ENCODE results near the gene PSME3. TPM values are rescaled to one million over a fixed set of nuclear protein-coding genes. Genes with fewer than 3 reads are reported as not detected.

The PSME3 gene
- total and polyA plus RNA-seq, 2 of the 13 experiments (the other 11 are each of a cell fraction or from before 2014, with no cell fraction given): 66.3 to 135 TPM

- TF ChIP-seq ZBTB14 (CRISPR knock-in tag; IDR thresholded peaks at IDR 0.05): no peak
- TF ChIP-seq NR1H2 (CRISPR knock-in tag; IDR thresholded peaks at IDR 0.05; ENCODE audit: borderline replicate concordance, low read depth): no peak
- TF ChIP-seq ZNF839 (CRISPR knock-in tag; IDR thresholded peaks at IDR 0.05; ENCODE audit: borderline replicate concordance): no peak
- no peak for TF ChIP-seq KMT2A (CRISPR knock-in tag; IDR thresholded peaks at IDR 0.05)
- 0 out of 2 replicates have a peak, but pooled peaks have one; percentile 45 for TF ChIP-seq ZNF878 (CRISPR knock-in tag; IDR thresholded peaks at IDR 0.05)
- 0 out of 2 replicates have a peak, but pooled peaks have one; percentile 36 for TF ChIP-seq HDAC2 (CRISPR knock-in tag; IDR thresholded peaks at IDR 0.05)
- TF ChIP-seq ZNF564 (CRISPR knock-in tag; IDR thresholded peaks at IDR 0.05): no peak
- TF ChIP-seq ZNF3 (CRISPR knock-in tag; IDR thresholded peaks at IDR 0.05): no peak
- TF ChIP-seq HIC2 (CRISPR knock-in tag; IDR thresholded peaks at IDR 0.05; ENCODE audit: low read depth): no peak
- no peak; the same call in 1 of the 2 replicates for TF ChIP-seq ZNF563 (CRISPR knock-in tag; IDR thresholded peaks at IDR 0.05)
- no peak for TF ChIP-seq NFKB2 (CRISPR knock-in tag; IDR thresholded peaks at IDR 0.05; ENCODE audit: borderline replicate concordance)
- TF ChIP-seq UBTF (CRISPR knock-in tag; IDR thresholded peaks at IDR 0.05): no peak
- no peak for TF ChIP-seq AHDC1 (CRISPR knock-in tag; IDR thresholded peaks at IDR 0.05; ENCODE audit: borderline replicate concordance)
- TF ChIP-seq POLR2A (IDR thresholded peaks at IDR 0.05; ENCODE audit: insufficient read depth in 1 of 2, low read depth in 2 of 2, low read length in 2 of 2): peak; percentile 81 to 96
- peak; percentile 61; the same call in 1 of the 2 replicates for TF ChIP-seq ZNF614 (CRISPR knock-in tag; IDR thresholded peaks at IDR 0.05; ENCODE audit: borderline replicate concordance)
- 0 out of 2 replicates have a peak, but pooled peaks have one; percentile 39 for TF ChIP-seq RFXANK (CRISPR knock-in tag; IDR thresholded peaks at IDR 0.05)
- TF ChIP-seq PHF21A (CRISPR knock-in tag; IDR thresholded peaks at IDR 0.05): no peak
- peak; percentile 6; the same call in 1 of the 2 replicates for TF ChIP-seq MIXL1 (CRISPR knock-in tag; IDR thresholded peaks at IDR 0.05)
- peak; percentile 73 for TF ChIP-seq HOXA3 (CRISPR knock-in tag; IDR thresholded peaks at IDR 0.05)
Observed at GRCh38 chr17:42797067-42798007, 35.9 kb upstream of the PSME3 start (continued).

Measured in HepG2 (cell line).